PC-3 (cell line): ENCODE data around the gene PTPRD. TPM values are rescaled to one million over a fixed set of nuclear protein-coding genes. Genes with fewer than 3 reads are reported as not detected.

ENCODE experiments used
- ATAC-seq: fragments of 200-7000 bp; cut with Tn5 transposase; 2 replicates; pipeline ENCODE4 v1.9.1; 2020; ENCODE audit warnings: mild to moderate bottlenecking, moderate library complexity
- BruUV-seq: library from RNA; stranded (reverse); fragments of 400-500 nt; replicated peaks from 2 replicates; lab custom pipeline; 2021; lab: Mats Ljungman, UMichigan
- CTCF ChIA-PET: fragments of 300-600 bp; sonication (Branson Sonifier 250); formaldehyde crosslinking; loops from one replicate; lab custom pipeline; 2022; ENCODE audit warnings: antibody characterized with exemption; lab: Charles Lee
- POLR2A ChIA-PET: fragments of 300-600 bp; sonication (Branson Sonifier 250); formaldehyde crosslinking; loops from one replicate; lab custom pipeline; 2022; ENCODE audit warnings: antibody characterized with exemption; ENCODE audit not compliant: unreplicated experiment; lab: Charles Lee
- DNase-seq: peaks from one replicate; pipeline ENCODE4 v3.0.0-alpha.2; 2015
- H2AFZ ChIP-seq: fragments of 300-600 bp; sonication (generic); 2 replicates; pipeline ENCODE4 v1.6.0; 2016; ENCODE audit warnings: antibody characterized with exemption, low read length
- H3F3A ChIP-seq: fragments of 300-600 bp; sonication (generic); one replicate; pipeline ENCODE4 v1.6.0; 2017; ENCODE audit warnings: antibody characterized with exemption, low read length, control low read depth, mild to moderate bottlenecking; ENCODE audit not compliant: unreplicated experiment
- H3K27ac ChIP-seq: fragments of 300-600 bp; sonication (generic); 2 replicates; pipeline ENCODE4 v1.5.1; 2016; ENCODE audit warnings: mild to moderate bottlenecking, low read length
- H3K27me3 ChIP-seq: fragments of 300-600 bp; sonication (generic); 2 replicates; pipeline ENCODE4 v1.6.1; 2016; ENCODE audit warnings: low read length, mixed read lengths
- H3K36me3 ChIP-seq: fragments of 300-600 bp; sonication (generic); 2 replicates; pipeline ENCODE4 v1.6.1; 2016; ENCODE audit warnings: low read depth, mixed run types, low read length, mixed read lengths
- H3K4me1 ChIP-seq: fragments of 300-600 bp; sonication (generic); 2 replicates; pipeline ENCODE4 v1.5.1; 2016; ENCODE audit warnings: low read length; ENCODE audit not compliant: insufficient read depth
- H3K4me2 ChIP-seq: fragments of 300-600 bp; sonication (generic); 2 replicates; pipeline ENCODE4 v1.6.0; 2016; ENCODE audit warnings: low read length
- H3K4me3 ChIP-seq: fragments of 300-600 bp; sonication (generic); 2 replicates; pipeline ENCODE4 v1.5.1; 2016; ENCODE audit warnings: mild to moderate bottlenecking, low read length, mixed read lengths
- H3K79me2 ChIP-seq: fragments of 300-600 bp; sonication (generic); 2 replicates; pipeline ENCODE4 v1.6.1; 2017; ENCODE audit warnings: low read length, mixed read lengths
- H3K9ac ChIP-seq: fragments of 300-600 bp; sonication (generic); 2 replicates; pipeline ENCODE4 v1.6.0; 2016; ENCODE audit warnings: mild to moderate bottlenecking, low read length
- H3K9me2 ChIP-seq: fragments of 300-600 bp; sonication (generic); replicated peaks from 2 replicates; pipeline ENCODE4 v1.6.1; 2016; ENCODE audit warnings: mixed run types, low read length, mixed read lengths
- H3K9me3 ChIP-seq: fragments of 300-600 bp; sonication (generic); 2 replicates; pipeline ENCODE4 v1.6.1; 2016; ENCODE audit warnings: low read length, mixed read lengths
- H4K20me1 ChIP-seq: fragments of 300-600 bp; sonication (generic); 2 replicates; pipeline ENCODE4 v1.6.1; 2016; ENCODE audit warnings: low read length, mixed read lengths
- EZH2 ChIP-seq: fragments of 300-600 bp; sonication (generic); IDR thresholded peaks from one replicate; pipeline ENCODE4 v1.6.1; 2017; ENCODE audit warnings: antibody characterized with exemption, mild to moderate bottlenecking, low read length; ENCODE audit not compliant: unreplicated experiment
- EZH2phosphoT487 ChIP-seq: fragments of 300-600 bp; sonication (generic); IDR thresholded peaks from 2 replicates; pipeline ENCODE4 v1.6.1; 2018; ENCODE audit warnings: mild to moderate bottlenecking, antibody characterized with exemption, low read length, borderline replicate concordance
- intact Hi-C: fragments of 100-400 bp; cut with micrococcal nuclease; formaldehyde crosslinking; loops from 2 replicates; pipeline ENCODE4 v1.9.0; 2023
- total RNA-seq: library from RNA; depleted of rRNA; stranded (reverse); fragments of >200 nt; gene quantifications from 2 replicates; pipeline ENCODE4 v1.2.3, GENCODE V29; 2014
- TF ChIP-seq, protein P1 (sequence below): fragments of 300-600 bp; sonication (generic); conservative IDR thresholded peaks from 2 replicates; pipeline ENCODE4 v1.5.1; 2017; ENCODE audit warnings: antibody characterized with exemption, low read depth, mild to moderate bottlenecking, low read length

Gene PTPRD
- total RNA-seq, 1 experiment from 2014 or later, result not detected

DNA sequence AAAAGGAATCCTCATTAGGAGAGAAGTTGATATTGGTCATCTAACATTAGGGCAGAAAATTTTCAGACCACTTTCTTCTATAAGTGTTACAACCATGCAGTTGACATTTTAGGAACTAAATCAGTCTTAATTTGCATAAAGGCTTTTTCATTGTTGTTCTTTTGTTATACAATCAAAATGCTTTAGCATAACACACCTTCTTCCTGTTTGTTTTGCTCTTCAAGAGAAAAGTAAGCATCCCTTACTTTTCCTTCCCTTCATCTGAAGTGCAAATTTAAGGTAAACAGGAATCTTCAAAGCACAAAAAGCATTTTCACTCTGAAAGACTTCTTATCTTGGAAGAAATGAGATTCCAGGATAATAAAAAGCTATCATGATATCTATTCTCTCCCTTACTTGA lies 273.6 kb downstream of the PTPRD start:
- BruUV-seq, result no TSS peak
- TF ChIP-seq EZH2 (no peak), EZH2phosphoT487 (no peak)
- TF ChIP-seq, protein P1, sequence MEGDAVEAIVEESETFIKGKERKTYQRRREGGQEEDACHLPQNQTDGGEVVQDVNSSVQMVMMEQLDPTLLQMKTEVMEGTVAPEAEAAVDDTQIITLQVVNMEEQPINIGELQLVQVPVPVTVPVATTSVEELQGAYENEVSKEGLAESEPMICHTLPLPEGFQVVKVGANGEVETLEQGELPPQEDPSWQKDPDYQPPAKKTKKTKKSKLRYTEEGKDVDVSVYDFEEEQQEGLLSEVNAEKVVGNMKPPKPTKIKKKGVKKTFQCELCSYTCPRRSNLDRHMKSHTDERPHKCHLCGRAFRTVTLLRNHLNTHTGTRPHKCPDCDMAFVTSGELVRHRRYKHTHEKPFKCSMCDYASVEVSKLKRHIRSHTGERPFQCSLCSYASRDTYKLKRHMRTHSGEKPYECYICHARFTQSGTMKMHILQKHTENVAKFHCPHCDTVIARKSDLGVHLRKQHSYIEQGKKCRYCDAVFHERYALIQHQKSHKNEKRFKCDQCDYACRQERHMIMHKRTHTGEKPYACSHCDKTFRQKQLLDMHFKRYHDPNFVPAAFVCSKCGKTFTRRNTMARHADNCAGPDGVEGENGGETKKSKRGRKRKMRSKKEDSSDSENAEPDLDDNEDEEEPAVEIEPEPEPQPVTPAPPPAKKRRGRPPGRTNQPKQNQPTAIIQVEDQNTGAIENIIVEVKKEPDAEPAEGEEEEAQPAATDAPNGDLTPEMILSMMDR, result no peak
- ATAC-seq, result no peak
- Histone ChIP-seq H3K27me3 (no peaks in the 10 kb centered on the region), H3K36me3 (no peaks in the 10 kb centered on the region), H3K4me3 (no peak overlapping the region), H3K4me1 (no peaks in the 10 kb centered on the region), H3K9ac (no peak overlapping the region), H3K9me2 (no peaks in the 10 kb centered on the region), H3K27ac (no peak overlapping the region), H3K79me2 (no peaks in the 10 kb centered on the region), H4K20me1 (no peaks in the 10 kb centered on the region), H3F3A (no peaks in the 10 kb centered on the region), H3K4me2 (no peak overlapping the region), H3K9me3 (no peaks in the 10 kb centered on the region), H2AFZ (no peak overlapping the region)
- ChIA-PET CTCF (no interaction called here), POLR2A (interaction anchor here (0.7 kb wide), 1 partner anchor 52 kb away, joined by 4 read pairs; no protein-coding TSS in a partner anchor)
- DNase-seq, result no peak
- intact Hi-C loops, result no loop called here

DNA sequence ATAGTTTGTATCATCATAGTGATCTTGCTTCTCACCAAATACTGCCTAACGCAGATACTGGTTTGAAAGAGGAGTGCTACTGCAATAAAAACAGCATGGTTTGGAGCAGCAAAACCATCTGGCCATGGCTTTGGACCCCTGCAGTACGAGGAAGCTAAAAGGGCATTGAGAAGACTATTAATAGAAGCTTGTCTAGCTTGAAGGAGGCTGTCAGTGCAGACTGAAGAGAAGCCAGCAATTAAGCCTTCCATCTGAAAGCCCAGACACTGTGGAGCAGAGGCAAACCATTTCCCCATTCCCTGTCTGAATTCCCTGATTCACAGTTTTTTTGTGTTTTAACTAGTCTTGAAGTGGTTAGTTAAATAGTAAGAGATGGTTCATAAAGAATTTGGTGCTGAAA lies 281.6 kb downstream of the PTPRD start:
- POLR2A ChIA-PET, result no interaction called here
- Histone ChIP-seq H3K4me2 (no peak overlapping the region), H3K4me1 (no peaks in the 10 kb centered on the region), H3K36me3 (no peaks in the 10 kb centered on the region), H3K9me2 (no peaks in the 10 kb centered on the region), H3K27me3 (no peaks in the 10 kb centered on the region), H4K20me1 (no peaks in the 10 kb centered on the region), H3F3A (no peaks in the 10 kb centered on the region), H3K27ac (no peak overlapping the region), H2AFZ (no peak overlapping the region), H3K9ac (no peak overlapping the region), H3K79me2 (no peaks in the 10 kb centered on the region), H3K9me3 (no peaks in the 10 kb centered on the region), H3K4me3 (no peak overlapping the region)
- no peak for DNase-seq
- intact Hi-C loops, result no loop called here
- CTCF ChIA-PET, result no interaction called here
- ATAC-seq, result no peak
- no peak for TF ChIP-seq EZH2
- TF ChIP-seq, protein P1, result no peak
- TF ChIP-seq EZH2phosphoT487, result no peak
- no TSS peak for BruUV-seq

DNA sequence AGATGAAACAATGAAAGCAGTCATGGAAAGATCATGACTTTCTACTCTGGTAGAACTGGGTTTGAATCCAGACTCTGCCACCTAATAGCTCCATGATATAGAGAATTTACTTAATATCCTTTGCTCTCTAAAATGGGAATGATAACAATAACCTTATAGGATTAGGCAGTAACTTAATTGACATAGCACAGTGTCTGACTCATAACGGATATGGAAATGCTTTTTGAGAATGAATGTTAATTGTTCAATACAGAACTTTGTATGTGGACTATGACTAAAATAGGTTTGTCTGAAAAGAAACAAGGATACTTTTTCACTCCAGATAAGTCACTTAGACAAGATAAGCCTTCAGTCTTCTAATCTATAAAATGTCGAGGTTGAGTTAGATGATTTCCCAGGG lies 330.7 kb downstream of the PTPRD start:
- intact Hi-C loops, result no loop called here
- CTCF ChIA-PET, result no interaction called here

More for the DNA sequence above, 330.7 kb downstream of the PTPRD start:
- H3K4me2 ChIP-seq, result no peak overlapping the region
- H3K79me2 ChIP-seq, result no peaks in the 10 kb centered on the region
- no peak for ATAC-seq
- H3K4me3 ChIP-seq, result no peak overlapping the region
- H2AFZ ChIP-seq, result no peak overlapping the region
- no peak for TF ChIP-seq EZH2
- TF ChIP-seq, protein P1, result no peak
- no peak for TF ChIP-seq EZH2phosphoT487
- POLR2A ChIA-PET, result no interaction called here
- H3F3A ChIP-seq, result no peaks in the 10 kb centered on the region
- H3K9ac ChIP-seq, result no peak overlapping the region
- no peaks in the 10 kb centered on the region for H3K4me1 ChIP-seq
- no peaks in the 10 kb centered on the region for H4K20me1 ChIP-seq
- BruUV-seq, result no TSS peak
- no peak overlapping the region for H3K27ac ChIP-seq
- no peaks in the 10 kb centered on the region for H3K9me2 ChIP-seq
- no peak for DNase-seq
- no peaks in the 10 kb centered on the region for H3K9me3 ChIP-seq
- no peaks in the 10 kb centered on the region for H3K36me3 ChIP-seq
- H3K27me3 ChIP-seq, result no peaks in the 10 kb centered on the region
